ENCODE results near the gene GRIK3.

Gene GRIK3

DNA sequence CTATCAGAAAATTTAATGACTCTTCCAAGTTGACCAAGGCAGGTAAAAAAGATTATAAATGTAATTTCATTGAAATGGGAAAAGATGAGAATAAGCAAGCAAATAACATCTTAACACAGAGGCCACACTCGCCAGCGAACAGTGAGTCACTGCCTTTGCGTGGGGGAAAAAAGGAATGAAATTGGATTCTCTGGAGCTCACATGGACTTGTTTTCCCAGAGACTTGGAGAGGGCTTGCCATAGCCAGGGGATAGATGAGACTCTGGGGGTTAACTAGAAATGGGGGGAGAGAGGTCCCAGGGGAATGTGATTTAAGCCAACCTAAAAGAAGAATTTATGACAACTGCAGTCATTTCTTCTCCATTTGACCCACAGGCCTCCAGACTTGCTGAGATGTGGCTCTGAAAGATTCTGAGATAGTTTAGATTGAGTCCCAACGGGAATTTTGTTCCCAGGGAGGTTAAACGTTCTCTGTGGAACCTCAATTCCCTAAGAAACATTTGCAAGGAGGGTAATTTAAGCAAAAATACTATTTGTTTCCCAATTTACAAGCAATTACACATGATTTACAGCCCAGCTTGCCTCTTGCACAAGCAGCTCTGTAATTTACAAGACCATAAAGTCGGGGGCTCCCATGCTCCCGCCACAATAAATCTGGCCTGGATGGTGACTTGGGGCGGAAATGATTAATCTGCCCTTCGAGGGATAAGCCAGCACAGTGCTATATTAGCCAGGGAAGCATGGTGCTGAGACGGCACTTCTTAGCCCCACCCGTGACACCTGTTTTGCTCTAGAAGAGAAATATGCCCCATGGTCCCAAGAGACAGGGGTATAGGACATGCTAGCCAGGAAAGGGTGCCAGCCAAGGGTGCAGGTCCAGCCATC lies 68.8 kb downstream of the GRIK3 start:
- CTCF ChIA-PET: no interaction called here
- H3K4me3 ChIP-seq (ENCODE audit: low read depth, low read length): no peak overlapping the region
- TF ChIP-seq, protein P1, sequence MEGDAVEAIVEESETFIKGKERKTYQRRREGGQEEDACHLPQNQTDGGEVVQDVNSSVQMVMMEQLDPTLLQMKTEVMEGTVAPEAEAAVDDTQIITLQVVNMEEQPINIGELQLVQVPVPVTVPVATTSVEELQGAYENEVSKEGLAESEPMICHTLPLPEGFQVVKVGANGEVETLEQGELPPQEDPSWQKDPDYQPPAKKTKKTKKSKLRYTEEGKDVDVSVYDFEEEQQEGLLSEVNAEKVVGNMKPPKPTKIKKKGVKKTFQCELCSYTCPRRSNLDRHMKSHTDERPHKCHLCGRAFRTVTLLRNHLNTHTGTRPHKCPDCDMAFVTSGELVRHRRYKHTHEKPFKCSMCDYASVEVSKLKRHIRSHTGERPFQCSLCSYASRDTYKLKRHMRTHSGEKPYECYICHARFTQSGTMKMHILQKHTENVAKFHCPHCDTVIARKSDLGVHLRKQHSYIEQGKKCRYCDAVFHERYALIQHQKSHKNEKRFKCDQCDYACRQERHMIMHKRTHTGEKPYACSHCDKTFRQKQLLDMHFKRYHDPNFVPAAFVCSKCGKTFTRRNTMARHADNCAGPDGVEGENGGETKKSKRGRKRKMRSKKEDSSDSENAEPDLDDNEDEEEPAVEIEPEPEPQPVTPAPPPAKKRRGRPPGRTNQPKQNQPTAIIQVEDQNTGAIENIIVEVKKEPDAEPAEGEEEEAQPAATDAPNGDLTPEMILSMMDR (IDR thresholded peaks at IDR 0.05; ENCODE audit: insufficient read depth, low read length, missing control alignments): no peak
- POLR2A ChIA-PET: no interaction called here
- no peak for DNase-seq (ENCODE audit: low read depth, low spot score)

- ChIA-PET POLR2A (no interaction called here), CTCF (no interaction called here)
- no peak for DNase-seq (ENCODE audit: low read depth, low spot score)
- TF ChIP-seq, protein P1 (IDR thresholded peaks at IDR 0.05; ENCODE audit: insufficient read depth, low read length, missing control alignments): no peak
- no peak overlapping the region for H3K4me3 ChIP-seq (ENCODE audit: low read depth, low read length)
Measured at GRCh38 chr1:36964830-36965229, 69.5 kb downstream of the GRIK3 start.

- TF ChIP-seq, protein P1 (IDR thresholded peaks at IDR 0.05; ENCODE audit: insufficient read depth, low read length, missing control alignments): no peak
- no peak overlapping the region for H3K4me3 ChIP-seq (ENCODE audit: low read depth, low read length)
- POLR2A ChIA-PET: no interaction called here
- CTCF ChIA-PET: no interaction called here
- DNase-seq (ENCODE audit: low read depth, low spot score): no peak
Measured at GRCh38 chr1:36963006-36963405, 71.3 kb downstream of the GRIK3 start.

GRCh38 chr1:36961062-36961615 lies 73.2 kb downstream of the GRIK3 start:
- no peak overlapping the region for H3K4me3 ChIP-seq (ENCODE audit: low read depth, low read length)
- TF ChIP-seq, protein P1 (IDR thresholded peaks at IDR 0.05; ENCODE audit: insufficient read depth, low read length, missing control alignments): no peak
- ChIA-PET POLR2A (no interaction called here), CTCF (no interaction called here)
- DNase-seq (ENCODE audit: low read depth, low spot score): no peak

- CTCF ChIA-PET: no interaction called here
- TF ChIP-seq, protein P1 (IDR thresholded peaks at IDR 0.05; ENCODE audit: insufficient read depth, low read length, missing control alignments): no peak
- H3K4me3 ChIP-seq (ENCODE audit: low read depth, low read length): no peak overlapping the region
- POLR2A ChIA-PET: no interaction called here
- DNase-seq (ENCODE audit: low read depth, low spot score): no peak
Measured at GRCh38 chr1:36956570-36956969, 77.7 kb downstream of the GRIK3 start.

GRCh38 chr1:36955016-36955415 lies 79.3 kb downstream of the GRIK3 start:
- H3K4me3 ChIP-seq (ENCODE audit: low read depth, low read length): no peak overlapping the region
- TF ChIP-seq, protein P1 (IDR thresholded peaks at IDR 0.05; ENCODE audit: insufficient read depth, low read length, missing control alignments): no peak
- DNase-seq (ENCODE audit: low read depth, low spot score): no peak
- CTCF ChIA-PET: no interaction called here
- POLR2A ChIA-PET: no interaction called here
